Keratinocyte (primary cell): ENCODE measurements around the gene CAPN11.
"Not testable (repeated sequence)": the region's sequence is repeated elsewhere in the genome, so short reads cannot be mapped to it uniquely, and the experiment has no call there.

ENCODE experiments used
- EZH2 ChIP-seq: IDR thresholded peaks from one replicate; pipeline ENCODE4 v1.6.1; 2012; ENCODE audit warnings: inconsistent platforms, mild to moderate bottlenecking, low read length, moderate library complexity
- TF ChIP-seq, protein P1 (sequence below), 3 experiments: IDR thresholded peaks in 1 of 3; conservative IDR thresholded peaks in 1 of 3; optimal IDR thresholded peaks in 1 of 3; 2 replicates in 2 of 3; 3 replicates in 1 of 3; pipeline versions ENCODE3 to v1.5.1; 2011; ENCODE audit warnings: low read length in 3 of 3, mild to moderate bottlenecking in 3 of 3, moderate library complexity in 2 of 3, control low read depth in 1 of 3, inconsistent platforms in 1 of 3; ENCODE audit not compliant: insufficient read depth in 2 of 3; ENCODE audit errors: extremely low read depth in 1 of 3

- TF ChIP-seq, protein P1, sequence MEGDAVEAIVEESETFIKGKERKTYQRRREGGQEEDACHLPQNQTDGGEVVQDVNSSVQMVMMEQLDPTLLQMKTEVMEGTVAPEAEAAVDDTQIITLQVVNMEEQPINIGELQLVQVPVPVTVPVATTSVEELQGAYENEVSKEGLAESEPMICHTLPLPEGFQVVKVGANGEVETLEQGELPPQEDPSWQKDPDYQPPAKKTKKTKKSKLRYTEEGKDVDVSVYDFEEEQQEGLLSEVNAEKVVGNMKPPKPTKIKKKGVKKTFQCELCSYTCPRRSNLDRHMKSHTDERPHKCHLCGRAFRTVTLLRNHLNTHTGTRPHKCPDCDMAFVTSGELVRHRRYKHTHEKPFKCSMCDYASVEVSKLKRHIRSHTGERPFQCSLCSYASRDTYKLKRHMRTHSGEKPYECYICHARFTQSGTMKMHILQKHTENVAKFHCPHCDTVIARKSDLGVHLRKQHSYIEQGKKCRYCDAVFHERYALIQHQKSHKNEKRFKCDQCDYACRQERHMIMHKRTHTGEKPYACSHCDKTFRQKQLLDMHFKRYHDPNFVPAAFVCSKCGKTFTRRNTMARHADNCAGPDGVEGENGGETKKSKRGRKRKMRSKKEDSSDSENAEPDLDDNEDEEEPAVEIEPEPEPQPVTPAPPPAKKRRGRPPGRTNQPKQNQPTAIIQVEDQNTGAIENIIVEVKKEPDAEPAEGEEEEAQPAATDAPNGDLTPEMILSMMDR (optimal IDR thresholded peaks at IDR 0.05 in 1 of 3, IDR thresholded peaks at IDR 0.05 in 1 of 3, conservative IDR thresholded peaks at IDR 0.05 in 1 of 3; ENCODE audit: extremely low read depth in 1 of 3, insufficient read depth in 2 of 3, low read length in 3 of 3): not testable (repeated sequence)
- TF ChIP-seq EZH2: not testable (repeated sequence)
These were observed 23.2 kb downstream of the CAPN11 start for GRCh38 chr6:44181784-44182183.
